Lower leg skin (tissue), 3 donors: ENCODE measurements around the gene SCLT1.

Experiments used
- POLR2A ChIP-seq, 2 donors: fragments of 450-650 bp; IDR thresholded peaks; one replicate each; pipeline ENCODE4 v1.6.1; 2016 to 2017; ENCODE audit warnings: antibody characterized with exemption in 2 of 2, mild to moderate bottlenecking in 1 of 2, moderate library complexity in 1 of 2
- TF ChIP-seq, protein P1 (sequence below), 3 donors: fragments of 450-650 bp; IDR thresholded peaks; one replicate each; pipeline ENCODE4 v1.5.1; 2016; ENCODE audit warnings: antibody characterized with exemption in 3 of 3, mild to moderate bottlenecking in 3 of 3, moderate library complexity in 2 of 3

DNA sequence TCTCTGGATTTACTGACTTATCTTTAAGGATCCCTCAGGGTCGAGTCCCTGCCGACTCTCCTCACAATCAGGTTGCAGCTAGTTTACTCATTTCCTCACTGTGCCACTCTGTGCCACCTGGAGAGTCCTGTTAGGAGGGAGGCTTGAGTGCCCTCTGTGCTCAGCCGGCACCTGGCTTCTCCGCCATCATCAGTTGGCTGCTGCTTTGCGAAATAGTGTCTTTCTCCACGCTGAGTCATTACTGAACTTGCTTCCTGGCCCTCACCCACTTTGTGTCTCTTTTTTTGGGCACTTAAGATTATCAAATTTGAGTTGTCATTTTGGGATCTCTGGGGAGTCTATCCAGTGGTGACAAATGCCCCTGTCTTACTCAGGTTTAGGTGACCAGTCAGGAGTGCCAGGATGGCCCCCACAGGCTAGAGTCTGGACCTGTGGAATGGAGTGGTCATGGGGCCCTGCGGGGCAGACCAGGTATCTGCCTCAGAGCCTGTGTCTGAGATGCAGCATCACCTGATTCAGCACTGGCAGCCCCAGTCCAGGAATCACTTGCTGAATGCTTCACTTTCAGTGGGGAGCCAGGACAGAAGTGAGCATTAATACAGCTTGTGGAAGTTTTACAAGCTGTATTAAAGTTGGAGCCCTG lies 246.1 kb downstream of the SCLT1 start:
- TF ChIP-seq, protein P1, sequence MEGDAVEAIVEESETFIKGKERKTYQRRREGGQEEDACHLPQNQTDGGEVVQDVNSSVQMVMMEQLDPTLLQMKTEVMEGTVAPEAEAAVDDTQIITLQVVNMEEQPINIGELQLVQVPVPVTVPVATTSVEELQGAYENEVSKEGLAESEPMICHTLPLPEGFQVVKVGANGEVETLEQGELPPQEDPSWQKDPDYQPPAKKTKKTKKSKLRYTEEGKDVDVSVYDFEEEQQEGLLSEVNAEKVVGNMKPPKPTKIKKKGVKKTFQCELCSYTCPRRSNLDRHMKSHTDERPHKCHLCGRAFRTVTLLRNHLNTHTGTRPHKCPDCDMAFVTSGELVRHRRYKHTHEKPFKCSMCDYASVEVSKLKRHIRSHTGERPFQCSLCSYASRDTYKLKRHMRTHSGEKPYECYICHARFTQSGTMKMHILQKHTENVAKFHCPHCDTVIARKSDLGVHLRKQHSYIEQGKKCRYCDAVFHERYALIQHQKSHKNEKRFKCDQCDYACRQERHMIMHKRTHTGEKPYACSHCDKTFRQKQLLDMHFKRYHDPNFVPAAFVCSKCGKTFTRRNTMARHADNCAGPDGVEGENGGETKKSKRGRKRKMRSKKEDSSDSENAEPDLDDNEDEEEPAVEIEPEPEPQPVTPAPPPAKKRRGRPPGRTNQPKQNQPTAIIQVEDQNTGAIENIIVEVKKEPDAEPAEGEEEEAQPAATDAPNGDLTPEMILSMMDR (IDR thresholded peaks at IDR 0.05): no peak
- no peak for TF ChIP-seq POLR2A (IDR thresholded peaks at IDR 0.05)
